Neural progenitor cell (in vitro differentiated cells): ENCODE data around the gene RRBP1.

ENCODE experiments used
- CTCF ChIP-seq: fragments of 200-600 bp; sonication (generic); IDR thresholded peaks from 2 replicates; pipeline ENCODE4 v1.5.1; 2017; ENCODE audit warnings: antibody characterized with exemption, mild to moderate bottlenecking
- EZH2 ChIP-seq: fragments of 200-600 bp; sonication (generic); IDR thresholded peaks from 2 replicates; pipeline ENCODE4 v1.6.1; 2017; ENCODE audit warnings: antibody characterized with exemption, mild to moderate bottlenecking, moderate library complexity
- EZH2phosphoT487 ChIP-seq: fragments of 200-600 bp; sonication (generic); IDR thresholded peaks from 2 replicates; pipeline ENCODE4 v1.6.1; 2017; ENCODE audit warnings: antibody characterized with exemption

- TF ChIP-seq CTCF (no peak), EZH2 (no peak), EZH2phosphoT487 (no peak)
These were observed 39.9 kb upstream of the RRBP1 start for GRCh38 chr20:17721802-17722486.
